ENCODE measurements around the gene C6orf52.

Gene C6orf52

DNA sequence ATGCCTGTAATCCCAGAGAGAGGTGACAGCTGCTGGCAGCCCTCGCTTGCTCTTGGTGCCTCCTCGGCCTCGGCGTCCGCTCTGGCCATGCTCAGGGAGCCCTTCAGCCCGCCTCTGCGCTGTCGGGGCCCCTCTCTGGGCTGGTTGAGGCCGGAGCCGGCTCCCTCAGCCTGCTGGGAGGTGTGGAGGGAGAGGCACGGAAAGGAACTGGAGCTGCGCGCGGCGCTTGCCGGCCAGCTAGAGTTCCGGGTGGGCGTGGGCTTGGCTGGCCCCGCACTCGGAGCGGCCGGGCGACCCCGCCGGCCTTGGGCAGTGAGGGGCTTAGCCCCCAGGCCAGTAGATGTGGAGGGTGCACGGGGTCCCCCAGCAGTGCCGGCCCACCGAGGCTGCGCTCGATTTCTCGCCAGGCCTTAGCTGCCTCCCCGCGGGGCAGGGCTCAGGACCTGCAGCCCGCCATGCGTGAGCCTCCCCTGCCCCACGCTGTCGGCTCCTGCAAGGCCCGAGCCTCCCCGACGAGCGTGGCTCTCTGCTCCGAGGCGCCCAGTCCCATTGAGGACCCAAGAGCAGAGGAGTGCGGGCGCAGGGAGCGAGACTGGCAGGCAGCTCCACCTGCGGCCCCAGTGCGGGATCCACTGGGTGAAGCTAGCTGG lies 34.6 kb downstream of the C6orf52 start:
- peak; percentile 94 for ATAC-seq
- TF ChIP-seq, protein P1, sequence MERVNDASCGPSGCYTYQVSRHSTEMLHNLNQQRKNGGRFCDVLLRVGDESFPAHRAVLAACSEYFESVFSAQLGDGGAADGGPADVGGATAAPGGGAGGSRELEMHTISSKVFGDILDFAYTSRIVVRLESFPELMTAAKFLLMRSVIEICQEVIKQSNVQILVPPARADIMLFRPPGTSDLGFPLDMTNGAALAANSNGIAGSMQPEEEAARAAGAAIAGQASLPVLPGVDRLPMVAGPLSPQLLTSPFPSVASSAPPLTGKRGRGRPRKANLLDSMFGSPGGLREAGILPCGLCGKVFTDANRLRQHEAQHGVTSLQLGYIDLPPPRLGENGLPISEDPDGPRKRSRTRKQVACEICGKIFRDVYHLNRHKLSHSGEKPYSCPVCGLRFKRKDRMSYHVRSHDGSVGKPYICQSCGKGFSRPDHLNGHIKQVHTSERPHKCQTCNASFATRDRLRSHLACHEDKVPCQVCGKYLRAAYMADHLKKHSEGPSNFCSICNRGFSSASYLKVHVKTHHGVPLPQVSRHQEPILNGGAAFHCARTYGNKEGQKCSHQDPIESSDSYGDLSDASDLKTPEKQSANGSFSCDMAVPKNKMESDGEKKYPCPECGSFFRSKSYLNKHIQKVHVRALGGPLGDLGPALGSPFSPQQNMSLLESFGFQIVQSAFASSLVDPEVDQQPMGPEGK (CRISPR knock-in tag; IDR thresholded peaks at IDR 0.05; ENCODE audit: borderline replicate concordance) = no peak
- TF ChIP-seq TCF4 (CRISPR knock-in tag; IDR thresholded peaks at IDR 0.05; ENCODE audit: borderline replicate concordance) = no peak
- no peak for TF ChIP-seq CSDC2 (CRISPR knock-in tag; IDR thresholded peaks at IDR 0.05)
- no peak for TF ChIP-seq ZNF565 (CRISPR knock-in tag; conservative IDR thresholded peaks at IDR 0.05; ENCODE audit: low read depth)
- TF ChIP-seq, protein P2, sequence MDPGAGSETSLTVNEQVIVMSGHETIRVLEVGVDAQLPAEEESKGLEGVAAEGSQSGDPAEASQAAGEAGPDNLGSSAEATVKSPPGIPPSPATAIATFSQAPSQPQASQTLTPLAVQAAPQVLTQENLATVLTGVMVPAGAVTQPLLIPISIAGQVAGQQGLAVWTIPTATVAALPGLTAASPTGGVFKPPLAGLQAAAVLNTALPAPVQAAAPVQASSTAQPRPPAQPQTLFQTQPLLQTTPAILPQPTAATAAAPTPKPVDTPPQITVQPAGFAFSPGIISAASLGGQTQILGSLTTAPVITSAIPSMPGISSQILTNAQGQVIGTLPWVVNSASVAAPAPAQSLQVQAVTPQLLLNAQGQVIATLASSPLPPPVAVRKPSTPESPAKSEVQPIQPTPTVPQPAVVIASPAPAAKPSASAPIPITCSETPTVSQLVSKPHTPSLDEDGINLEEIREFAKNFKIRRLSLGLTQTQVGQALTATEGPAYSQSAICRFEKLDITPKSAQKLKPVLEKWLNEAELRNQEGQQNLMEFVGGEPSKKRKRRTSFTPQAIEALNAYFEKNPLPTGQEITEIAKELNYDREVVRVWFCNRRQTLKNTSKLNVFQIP (CRISPR knock-in tag; IDR thresholded peaks at IDR 0.05; ENCODE audit: borderline replicate concordance, low read depth) = no peak
- TF ChIP-seq ZFP3 (CRISPR knock-in tag; IDR thresholded peaks at IDR 0.05) = no peak
- TF ChIP-seq, protein P3, sequence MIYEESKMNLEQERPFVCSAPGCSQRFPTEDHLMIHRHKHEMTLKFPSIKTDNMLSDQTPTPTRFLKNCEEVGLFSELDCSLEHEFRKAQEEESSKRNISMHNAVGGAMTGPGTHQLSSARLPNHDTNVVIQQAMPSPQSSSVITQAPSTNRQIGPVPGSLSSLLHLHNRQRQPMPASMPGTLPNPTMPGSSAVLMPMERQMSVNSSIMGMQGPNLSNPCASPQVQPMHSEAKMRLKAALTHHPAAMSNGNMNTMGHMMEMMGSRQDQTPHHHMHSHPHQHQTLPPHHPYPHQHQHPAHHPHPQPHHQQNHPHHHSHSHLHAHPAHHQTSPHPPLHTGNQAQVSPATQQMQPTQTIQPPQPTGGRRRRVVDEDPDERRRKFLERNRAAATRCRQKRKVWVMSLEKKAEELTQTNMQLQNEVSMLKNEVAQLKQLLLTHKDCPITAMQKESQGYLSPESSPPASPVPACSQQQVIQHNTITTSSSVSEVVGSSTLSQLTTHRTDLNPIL (CRISPR knock-in tag; IDR thresholded peaks at IDR 0.05; ENCODE audit: low read depth) = no peak
- TF ChIP-seq OSR1 (CRISPR knock-in tag; IDR thresholded peaks at IDR 0.05) = no peak
- TF ChIP-seq PPARA (CRISPR knock-in tag; IDR thresholded peaks at IDR 0.05; ENCODE audit: borderline replicate concordance) = no peak
- no peak for TF ChIP-seq ZNF8 (CRISPR knock-in tag; IDR thresholded peaks at IDR 0.05)
- TF ChIP-seq, protein P4, sequence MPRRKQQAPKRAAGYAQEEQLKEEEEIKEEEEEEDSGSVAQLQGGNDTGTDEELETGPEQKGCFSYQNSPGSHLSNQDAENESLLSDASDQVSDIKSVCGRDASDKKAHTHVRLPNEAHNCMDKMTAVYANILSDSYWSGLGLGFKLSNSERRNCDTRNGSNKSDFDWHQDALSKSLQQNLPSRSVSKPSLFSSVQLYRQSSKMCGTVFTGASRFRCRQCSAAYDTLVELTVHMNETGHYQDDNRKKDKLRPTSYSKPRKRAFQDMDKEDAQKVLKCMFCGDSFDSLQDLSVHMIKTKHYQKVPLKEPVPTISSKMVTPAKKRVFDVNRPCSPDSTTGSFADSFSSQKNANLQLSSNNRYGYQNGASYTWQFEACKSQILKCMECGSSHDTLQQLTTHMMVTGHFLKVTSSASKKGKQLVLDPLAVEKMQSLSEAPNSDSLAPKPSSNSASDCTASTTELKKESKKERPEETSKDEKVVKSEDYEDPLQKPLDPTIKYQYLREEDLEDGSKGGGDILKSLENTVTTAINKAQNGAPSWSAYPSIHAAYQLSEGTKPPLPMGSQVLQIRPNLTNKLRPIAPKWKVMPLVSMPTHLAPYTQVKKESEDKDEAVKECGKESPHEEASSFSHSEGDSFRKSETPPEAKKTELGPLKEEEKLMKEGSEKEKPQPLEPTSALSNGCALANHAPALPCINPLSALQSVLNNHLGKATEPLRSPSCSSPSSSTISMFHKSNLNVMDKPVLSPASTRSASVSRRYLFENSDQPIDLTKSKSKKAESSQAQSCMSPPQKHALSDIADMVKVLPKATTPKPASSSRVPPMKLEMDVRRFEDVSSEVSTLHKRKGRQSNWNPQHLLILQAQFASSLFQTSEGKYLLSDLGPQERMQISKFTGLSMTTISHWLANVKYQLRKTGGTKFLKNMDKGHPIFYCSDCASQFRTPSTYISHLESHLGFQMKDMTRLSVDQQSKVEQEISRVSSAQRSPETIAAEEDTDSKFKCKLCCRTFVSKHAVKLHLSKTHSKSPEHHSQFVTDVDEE (CRISPR knock-in tag; IDR thresholded peaks at IDR 0.05) = no peak
- TF ChIP-seq GLIS3 (CRISPR knock-in tag; IDR thresholded peaks at IDR 0.05) = no peak

DNA sequence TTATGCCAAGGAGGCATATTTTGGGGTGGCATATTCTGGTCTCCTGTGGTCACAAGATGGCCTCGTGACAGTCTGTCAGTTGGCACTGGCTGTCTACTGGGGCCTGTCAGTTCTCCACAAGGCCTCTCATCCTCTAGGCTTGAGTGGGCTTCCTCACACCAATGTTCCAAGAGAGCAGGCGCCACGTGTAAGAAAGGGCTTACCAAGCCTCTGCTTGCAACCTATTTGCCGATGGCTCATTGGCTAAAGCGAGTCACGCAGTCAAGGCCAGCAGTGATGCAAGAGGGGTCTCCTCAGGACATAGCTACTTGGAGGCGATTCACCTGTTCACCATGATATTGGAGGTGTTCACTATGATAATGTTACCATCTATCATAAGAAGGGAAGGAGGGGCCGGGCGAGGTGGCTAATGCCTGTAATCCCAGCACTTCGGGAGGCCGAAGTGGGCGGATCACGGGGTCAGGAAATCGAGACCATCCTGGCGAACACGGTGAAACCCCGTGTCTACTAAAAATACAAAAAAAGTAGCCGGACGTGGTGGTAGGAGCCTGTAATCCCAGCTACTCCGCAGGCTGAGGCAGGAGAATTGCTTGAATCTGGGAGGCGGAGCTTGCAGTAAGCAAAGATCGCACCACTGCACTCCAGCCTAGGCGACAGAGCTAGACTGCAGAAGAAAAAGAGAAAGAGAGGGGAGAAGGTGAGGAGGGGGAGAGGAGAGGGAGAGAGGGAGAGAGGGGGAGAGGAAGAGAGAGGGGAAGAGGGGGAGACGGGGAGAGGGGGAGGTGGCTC lies 35.3 kb downstream of the C6orf52 start:
- peak; percentile 78 for ATAC-seq
- no peak for TF ChIP-seq ZNF8 (CRISPR knock-in tag; IDR thresholded peaks at IDR 0.05)
- TF ChIP-seq ISL1 (CRISPR knock-in tag; IDR thresholded peaks at IDR 0.05) = no peak
- no peak for TF ChIP-seq ZNF70 (CRISPR knock-in tag; IDR thresholded peaks at IDR 0.05)

DNA sequence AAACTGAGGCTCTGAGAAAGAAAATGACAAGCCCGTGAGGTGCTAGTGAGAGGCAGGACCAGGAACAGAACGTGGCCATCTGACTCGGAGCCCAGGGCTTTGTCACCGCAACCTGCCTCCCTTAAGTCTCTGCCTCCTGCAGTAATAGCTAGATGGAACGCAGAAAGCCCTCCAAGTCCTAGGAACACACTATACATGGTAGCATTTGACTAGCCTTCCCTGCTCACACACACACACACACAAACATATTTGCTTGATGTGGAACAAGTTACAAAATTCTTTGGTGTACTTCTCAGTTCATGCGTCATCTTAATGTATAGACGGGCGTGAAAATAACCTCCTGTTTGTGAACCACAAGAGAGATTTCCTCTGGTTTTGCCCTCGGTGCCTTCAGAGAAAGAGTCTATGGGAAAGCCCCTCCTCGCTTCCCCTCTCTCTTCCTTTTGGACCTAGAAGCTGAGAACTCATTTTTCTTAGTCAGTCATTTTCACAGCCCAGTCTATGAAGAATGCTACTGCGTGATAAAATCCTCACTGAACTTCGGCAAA lies 38.8 kb downstream of the C6orf52 start:
- no peak for ATAC-seq

More for the DNA sequence above, 38.8 kb downstream of the C6orf52 start:
- TF ChIP-seq ZFP30 (CRISPR knock-in tag; IDR thresholded peaks at IDR 0.05) (no peak), OSR1 (CRISPR knock-in tag; IDR thresholded peaks at IDR 0.05) (no peak), BACH2 (CRISPR knock-in tag; IDR thresholded peaks at IDR 0.05; ENCODE audit: borderline replicate concordance) (no peak), ZNF565 (CRISPR knock-in tag; conservative IDR thresholded peaks at IDR 0.05; ENCODE audit: low read depth) (no peak)
- TF ChIP-seq, protein P1 (CRISPR knock-in tag; IDR thresholded peaks at IDR 0.05; ENCODE audit: borderline replicate concordance) = no peak
